Measurements from ENCODE around the gene FBXL3.

DNA sequence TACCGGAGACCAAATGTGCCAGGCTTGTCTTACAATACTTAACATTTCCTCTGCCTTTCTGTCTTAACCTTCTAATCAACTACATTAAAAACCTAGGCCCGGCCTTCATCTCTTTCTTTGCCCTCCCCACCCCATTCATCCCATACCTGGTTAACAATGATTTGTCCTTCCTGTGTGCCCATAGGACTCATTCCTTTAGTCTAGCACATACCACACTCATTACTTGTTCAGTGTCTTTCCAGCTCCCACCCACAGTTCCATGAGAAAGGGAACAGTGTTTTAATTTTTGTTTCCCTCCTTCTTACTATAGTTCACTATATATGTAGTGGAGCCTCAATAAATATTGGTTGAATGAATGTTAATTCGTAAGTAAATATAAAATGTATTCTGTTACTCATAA is 32.7 kb downstream of the FBXL3 start:
- TF ChIP-seq, protein P1, sequence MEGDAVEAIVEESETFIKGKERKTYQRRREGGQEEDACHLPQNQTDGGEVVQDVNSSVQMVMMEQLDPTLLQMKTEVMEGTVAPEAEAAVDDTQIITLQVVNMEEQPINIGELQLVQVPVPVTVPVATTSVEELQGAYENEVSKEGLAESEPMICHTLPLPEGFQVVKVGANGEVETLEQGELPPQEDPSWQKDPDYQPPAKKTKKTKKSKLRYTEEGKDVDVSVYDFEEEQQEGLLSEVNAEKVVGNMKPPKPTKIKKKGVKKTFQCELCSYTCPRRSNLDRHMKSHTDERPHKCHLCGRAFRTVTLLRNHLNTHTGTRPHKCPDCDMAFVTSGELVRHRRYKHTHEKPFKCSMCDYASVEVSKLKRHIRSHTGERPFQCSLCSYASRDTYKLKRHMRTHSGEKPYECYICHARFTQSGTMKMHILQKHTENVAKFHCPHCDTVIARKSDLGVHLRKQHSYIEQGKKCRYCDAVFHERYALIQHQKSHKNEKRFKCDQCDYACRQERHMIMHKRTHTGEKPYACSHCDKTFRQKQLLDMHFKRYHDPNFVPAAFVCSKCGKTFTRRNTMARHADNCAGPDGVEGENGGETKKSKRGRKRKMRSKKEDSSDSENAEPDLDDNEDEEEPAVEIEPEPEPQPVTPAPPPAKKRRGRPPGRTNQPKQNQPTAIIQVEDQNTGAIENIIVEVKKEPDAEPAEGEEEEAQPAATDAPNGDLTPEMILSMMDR (IDR thresholded peaks at IDR 0.05; ENCODE audit: insufficient read depth, low read length): no peak
- TF ChIP-seq POLR2AphosphoS5 (IDR thresholded peaks at IDR 0.05; ENCODE audit: low read depth) (no peak), GABPA (IDR thresholded peaks at IDR 0.05; ENCODE audit: low read depth) (no peak)
- TF ChIP-seq, protein P2, sequence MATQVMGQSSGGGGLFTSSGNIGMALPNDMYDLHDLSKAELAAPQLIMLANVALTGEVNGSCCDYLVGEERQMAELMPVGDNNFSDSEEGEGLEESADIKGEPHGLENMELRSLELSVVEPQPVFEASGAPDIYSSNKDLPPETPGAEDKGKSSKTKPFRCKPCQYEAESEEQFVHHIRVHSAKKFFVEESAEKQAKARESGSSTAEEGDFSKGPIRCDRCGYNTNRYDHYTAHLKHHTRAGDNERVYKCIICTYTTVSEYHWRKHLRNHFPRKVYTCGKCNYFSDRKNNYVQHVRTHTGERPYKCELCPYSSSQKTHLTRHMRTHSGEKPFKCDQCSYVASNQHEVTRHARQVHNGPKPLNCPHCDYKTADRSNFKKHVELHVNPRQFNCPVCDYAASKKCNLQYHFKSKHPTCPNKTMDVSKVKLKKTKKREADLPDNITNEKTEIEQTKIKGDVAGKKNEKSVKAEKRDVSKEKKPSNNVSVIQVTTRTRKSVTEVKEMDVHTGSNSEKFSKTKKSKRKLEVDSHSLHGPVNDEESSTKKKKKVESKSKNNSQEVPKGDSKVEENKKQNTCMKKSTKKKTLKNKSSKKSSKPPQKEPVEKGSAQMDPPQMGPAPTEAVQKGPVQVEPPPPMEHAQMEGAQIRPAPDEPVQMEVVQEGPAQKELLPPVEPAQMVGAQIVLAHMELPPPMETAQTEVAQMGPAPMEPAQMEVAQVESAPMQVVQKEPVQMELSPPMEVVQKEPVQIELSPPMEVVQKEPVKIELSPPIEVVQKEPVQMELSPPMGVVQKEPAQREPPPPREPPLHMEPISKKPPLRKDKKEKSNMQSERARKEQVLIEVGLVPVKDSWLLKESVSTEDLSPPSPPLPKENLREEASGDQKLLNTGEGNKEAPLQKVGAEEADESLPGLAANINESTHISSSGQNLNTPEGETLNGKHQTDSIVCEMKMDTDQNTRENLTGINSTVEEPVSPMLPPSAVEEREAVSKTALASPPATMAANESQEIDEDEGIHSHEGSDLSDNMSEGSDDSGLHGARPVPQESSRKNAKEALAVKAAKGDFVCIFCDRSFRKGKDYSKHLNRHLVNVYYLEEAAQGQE (IDR thresholded peaks at IDR 0.05; ENCODE audit: insufficient replicate concordance, low read depth): no peak
